ENCODE measurements around the gene ZNF609. TPM values are rescaled to one million over a fixed set of nuclear protein-coding genes. Genes with fewer than 3 reads are reported as not detected.

Gene ZNF609
- total RNA-seq, 2 experiments from 2014 or later: 34.1 TPM

DNA sequence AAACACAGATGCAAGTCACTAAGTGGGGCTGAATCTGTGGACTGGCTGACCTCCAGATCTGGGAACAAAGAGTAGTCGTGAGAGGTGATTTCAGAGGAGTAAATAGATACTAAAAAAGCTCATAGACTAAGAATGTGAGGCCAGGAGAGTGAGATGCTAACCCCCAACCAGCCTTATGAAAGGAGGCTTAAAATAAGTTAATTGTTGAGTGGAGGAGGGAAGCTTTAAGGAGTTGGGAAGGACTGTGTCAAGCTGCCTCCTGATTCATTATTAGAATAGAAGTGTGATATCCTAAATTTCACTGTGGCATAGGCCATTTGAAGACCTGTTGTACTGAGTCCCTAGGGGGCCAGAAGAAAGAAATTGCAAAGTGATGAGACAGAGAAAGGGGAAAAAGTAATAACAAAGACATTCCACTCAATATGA is 207.4 kb downstream of the ZNF609 start:
- CTCF ChIA-PET: interaction anchor here (0.6 kb wide), 1 partner anchor 29 kb away, joined by 3 read pairs; no protein-coding TSS in a partner anchor
- POLR2A ChIA-PET: no interaction called here

DNA sequence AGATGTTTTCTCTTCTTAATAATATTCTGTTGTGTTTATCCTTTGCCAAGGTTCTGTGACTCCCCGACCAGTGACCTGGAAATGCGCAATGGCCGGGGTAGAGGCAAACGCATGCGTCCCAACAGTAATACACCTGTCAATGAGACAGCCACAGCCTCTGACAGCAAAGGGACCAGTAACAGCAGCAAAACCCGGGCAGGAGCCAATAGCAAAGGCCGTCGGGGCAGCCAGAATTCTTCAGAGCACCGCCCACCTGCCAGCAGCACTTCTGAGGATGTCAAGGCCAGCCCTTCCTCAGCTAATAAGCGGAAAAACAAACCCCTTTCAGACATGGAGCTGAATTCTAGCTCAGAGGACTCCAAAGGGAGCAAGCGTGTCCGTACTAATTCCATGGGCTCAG is 213.5 kb downstream of the ZNF609 start:
- POLR2A ChIA-PET: no interaction called here
- CTCF ChIA-PET: interaction anchor here (2.0 kb wide), 1 partner anchor 13 kb away, joined by 6 read pairs; no protein-coding TSS in a partner anchor

DNA sequence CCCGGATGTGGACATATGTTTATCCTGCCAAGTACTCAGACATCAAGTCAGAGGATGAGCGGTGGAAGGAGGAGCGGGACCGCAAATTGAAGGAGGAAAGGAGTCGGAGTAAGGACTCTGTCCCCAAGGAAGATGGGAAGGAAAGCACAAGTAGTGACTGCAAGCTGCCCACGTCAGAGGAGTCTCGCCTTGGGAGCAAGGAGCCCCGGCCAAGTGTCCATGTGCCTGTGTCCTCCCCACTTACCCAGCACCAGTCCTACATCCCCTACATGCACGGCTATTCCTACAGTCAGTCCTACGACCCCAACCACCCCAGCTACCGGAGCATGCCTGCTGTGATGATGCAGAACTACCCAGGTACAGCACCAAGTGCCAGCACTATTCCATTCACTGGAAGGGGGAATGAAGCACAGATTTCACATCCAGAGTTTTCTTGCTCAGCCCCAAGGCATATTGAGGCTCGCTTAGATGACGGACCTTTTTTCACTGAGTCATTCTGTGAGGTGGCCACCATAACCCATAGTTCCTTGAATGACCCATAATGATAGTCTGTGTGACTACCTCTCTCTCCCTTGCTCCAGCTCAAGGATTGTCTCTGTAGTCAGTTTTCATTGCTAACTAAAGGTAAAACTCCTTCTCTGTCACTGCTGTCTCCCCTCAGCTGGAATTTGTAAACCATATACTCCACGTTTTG is 217.9 kb downstream of the ZNF609 start:
- CTCF ChIA-PET: interaction anchor here (0.5 to 0.9 kb wide), 3 partner anchors 37 to 452 kb away, joined by 3 to 4 read pairs (median 3); no protein-coding TSS in a partner anchor
- POLR2A ChIA-PET: interaction anchor here (0.6 kb wide), 1 partner anchor 142 kb away, joined by 3 read pairs; no protein-coding TSS in a partner anchor

DNA sequence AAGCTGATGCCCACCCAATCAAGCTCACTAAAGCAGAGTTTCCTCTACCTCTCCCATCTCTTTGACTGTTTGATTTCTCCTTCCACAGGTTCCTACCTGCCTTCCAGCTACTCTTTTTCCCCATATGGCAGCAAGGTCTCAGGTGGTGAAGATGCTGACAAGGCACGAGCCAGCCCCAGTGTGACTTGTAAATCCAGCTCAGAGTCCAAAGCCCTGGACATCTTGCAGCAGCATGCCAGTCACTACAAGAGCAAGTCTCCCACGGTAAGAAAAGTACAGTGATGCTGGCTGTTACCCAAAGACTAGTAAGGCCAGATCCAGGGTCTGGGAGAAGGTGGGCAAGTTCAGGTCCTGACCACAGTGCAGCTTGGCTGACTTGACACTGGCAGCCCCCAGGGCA is 219.7 kb downstream of the ZNF609 start:
- ChIA-PET POLR2A (no interaction called here), CTCF (interaction anchor here (1.3 kb wide), 1 partner anchor 14 kb away, joined by 3 read pairs; no protein-coding TSS in a partner anchor)

DNA sequence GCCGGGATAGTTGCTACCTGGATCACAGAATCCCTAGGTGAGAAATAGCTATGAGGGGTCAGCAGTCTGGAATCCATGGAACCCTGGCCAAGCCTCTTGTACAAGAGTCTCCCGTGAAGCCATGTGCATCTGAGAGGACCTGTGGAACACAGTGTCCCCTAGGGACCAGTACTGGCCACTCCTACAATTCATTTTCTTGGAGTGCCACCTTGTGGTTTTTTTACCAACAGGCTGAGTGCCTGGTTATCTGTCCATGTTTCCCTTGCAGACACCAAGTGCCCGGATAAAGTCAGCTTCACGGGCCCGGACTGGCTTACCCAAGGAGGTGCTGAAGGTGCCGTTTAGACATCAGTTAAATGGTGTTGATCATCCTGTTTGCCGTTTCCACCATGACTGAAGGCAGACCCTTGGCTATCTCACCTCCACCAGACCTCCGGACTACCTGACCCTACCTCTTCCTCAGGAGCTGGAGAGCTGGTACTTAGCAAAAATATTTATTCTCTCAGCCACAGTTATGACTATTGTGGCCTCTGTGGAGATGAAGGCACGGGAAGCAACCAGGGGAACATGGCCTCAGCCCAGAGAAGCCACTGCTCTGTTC is 221.1 kb downstream of the ZNF609 start:
- POLR2A ChIA-PET: no interaction called here
- CTCF ChIA-PET: interaction anchor here (1.0 to 1.5 kb wide), 3 partner anchors 9 to 255 kb away, joined by 3 to 6 read pairs (median 5); no protein-coding TSS in a partner anchor

DNA sequence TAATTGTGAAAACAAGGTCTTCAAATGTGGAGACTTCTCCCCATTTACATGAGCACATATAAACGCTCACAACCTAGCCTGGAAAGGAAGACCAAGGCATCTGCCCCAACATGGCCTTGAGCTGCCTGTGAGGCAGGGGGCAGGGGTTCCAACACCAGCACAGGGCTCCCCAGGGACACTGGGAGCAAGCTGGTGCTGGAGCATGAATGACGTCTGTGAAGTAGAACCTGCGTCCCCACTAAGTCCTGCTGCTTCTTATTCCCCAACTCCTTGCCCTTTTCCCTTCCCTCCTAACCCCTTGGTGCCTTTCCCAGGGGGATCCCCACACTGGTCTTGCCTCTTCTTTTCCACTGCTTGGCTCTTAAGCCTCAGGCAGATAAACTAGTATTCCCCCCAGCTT is 221.9 kb downstream of the ZNF609 start:
- ChIA-PET POLR2A (interaction anchor here (0.6 kb wide), 1 partner anchor 10 kb away, joined by 5 read pairs; no protein-coding TSS in a partner anchor), CTCF (interaction anchor here (1.1 kb wide), 1 partner anchor 46 kb away, joined by 4 read pairs; no protein-coding TSS in a partner anchor)

- ChIA-PET CTCF (interaction anchor here (0.7 to 1.1 kb wide), 2 partner anchors 45 kb away, joined by 4 to 6 read pairs; no protein-coding TSS in a partner anchor), POLR2A (no interaction called here)
These were observed 223.0 kb downstream of the ZNF609 start for GRCh38 chr15:64683378-64683777.

DNA sequence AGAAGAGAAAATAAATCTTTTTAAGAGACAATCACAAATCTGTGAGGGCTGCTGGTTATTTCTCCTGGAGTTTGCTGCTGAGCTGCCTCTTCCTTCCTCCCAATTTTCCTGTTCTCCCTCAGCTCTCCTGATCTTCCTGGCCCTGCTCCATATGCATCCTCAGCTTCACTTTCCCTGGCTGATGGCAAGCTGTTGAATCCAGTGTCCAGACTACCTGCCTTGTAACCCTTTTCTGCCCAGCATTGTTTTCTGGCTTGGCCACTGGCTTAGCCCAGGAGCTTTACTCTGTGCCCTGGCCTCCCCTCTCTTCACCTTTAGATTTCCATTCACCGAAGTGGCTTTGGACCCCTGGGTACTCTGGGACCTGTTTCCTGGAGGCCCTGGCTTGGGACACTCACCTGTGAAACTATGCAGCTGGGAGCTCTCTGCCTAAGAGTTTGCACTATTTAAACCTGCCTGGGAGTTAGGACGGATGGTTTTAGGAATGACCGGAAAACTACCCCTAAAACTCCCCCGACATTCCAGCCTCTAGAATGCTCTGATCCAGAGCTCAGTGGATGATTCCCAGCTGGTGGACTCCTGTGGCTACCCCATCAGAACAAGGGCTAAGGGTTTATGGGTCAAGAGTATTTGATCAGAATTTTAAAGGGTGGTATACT is 225.0 kb downstream of the ZNF609 start:
- POLR2A ChIA-PET: no interaction called here
- CTCF ChIA-PET: interaction anchor here (0.5 to 3.7 kb wide), 3 partner anchors 35 to 46 kb away, joined by 3 to 53 read pairs (median 16); no protein-coding TSS in a partner anchor

GRCh38 chr15:64686130-64686735 is 225.9 kb downstream of the ZNF609 start:
- ChIA-PET CTCF (interaction anchor here (0.7 to 3.7 kb wide), 8 partner anchors 9 to 219 kb away, joined by 3 to 53 read pairs (median 6); no protein-coding TSS in a partner anchor), POLR2A (interaction anchor here (0.9 kb wide), 1 partner anchor 226 kb away, joined by 7 read pairs; the partner anchor contains the start of gene ANKDD1A)

GRCh38 chr15:64687172-64687571 is 226.8 kb downstream of the ZNF609 start:
- ChIA-PET POLR2A (interaction anchor here (0.9 kb wide), 1 partner anchor 225 kb away, joined by 7 read pairs; the partner anchor contains the start of gene ANKDD1A), CTCF (interaction anchor here (0.6 to 3.7 kb wide), 11 partner anchors 8 to 537 kb away, joined by 3 to 53 read pairs (median 5); no protein-coding TSS in a partner anchor)

GRCh38 chr15:64687688-64688087 is 227.3 kb downstream of the ZNF609 start:
- ChIA-PET CTCF (interaction anchor here (0.6 to 3.9 kb wide), 7 partner anchors 10 to 48 kb away, joined by 3 to 53 read pairs (median 8); no protein-coding TSS in a partner anchor), POLR2A (no interaction called here)

DNA sequence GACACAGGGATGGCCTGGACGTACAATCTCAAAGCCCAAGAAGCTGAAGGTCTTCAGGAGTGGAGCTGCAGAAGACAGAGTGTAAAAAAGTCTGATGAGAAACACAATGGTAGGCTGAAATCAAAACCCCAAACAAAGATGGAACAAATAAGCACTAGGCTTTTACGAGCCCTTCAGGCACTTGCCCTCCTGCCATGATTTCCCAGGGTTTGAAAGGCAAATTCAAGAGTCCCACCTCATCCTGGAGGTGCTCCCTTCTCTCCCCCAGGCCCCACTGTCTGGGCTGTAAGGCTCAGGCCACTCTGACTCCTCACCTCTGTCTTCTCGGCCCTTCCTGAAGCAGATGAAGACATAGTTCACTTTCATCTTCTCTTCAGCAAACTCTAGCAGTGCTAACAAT is 228.4 kb downstream of the ZNF609 start:
- CTCF ChIA-PET: interaction anchor here (0.7 to 3.9 kb wide), 3 partner anchors 33 to 212 kb away, joined by 3 to 26 read pairs (median 5); no protein-coding TSS in a partner anchor
- POLR2A ChIA-PET: no interaction called here

GRCh38 chr15:64690008-64690407 is 229.6 kb downstream of the ZNF609 start:
- ChIA-PET CTCF (interaction anchor here (0.6 to 3.9 kb wide), 4 partner anchors 19 to 256 kb away, joined by 3 to 26 read pairs (median 3); no protein-coding TSS in a partner anchor), POLR2A (no interaction called here)

DNA sequence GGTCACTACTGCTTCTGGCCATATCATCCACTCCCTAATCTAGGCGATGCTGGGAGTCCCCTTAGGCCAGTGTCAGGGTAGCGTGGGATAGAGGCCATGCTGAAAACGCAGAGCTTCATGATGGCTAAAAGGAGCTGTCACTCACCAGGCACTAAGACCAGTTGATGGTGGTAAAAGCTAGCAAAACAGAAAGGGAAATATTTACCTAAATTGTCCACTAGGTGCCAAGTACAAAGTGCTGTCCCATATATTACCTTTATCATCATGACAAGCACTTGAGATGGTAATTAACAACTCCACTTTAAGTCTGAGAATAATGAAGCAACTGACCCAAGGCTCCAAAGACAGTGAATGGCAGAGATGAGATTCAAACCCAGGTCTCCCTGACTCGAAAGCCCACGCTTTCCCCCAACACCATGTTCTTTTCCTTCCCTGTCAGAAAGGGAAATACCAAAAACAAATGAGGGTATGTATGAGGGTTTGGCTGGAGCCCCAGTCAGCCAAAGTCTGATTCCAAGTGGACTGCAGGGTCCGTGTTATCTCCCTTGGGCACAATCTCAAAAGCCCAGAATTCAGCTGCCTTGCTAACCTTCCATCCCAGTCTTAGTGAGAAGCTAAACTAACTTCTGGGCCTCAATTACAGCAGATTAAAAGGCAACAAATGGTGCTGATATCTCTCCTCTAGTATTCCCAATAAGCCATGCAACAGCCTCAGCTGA is 230.4 kb downstream of the ZNF609 start:
- POLR2A ChIA-PET: interaction anchor here (0.5 kb wide), 1 partner anchor 85 kb away, joined by 3 read pairs; no protein-coding TSS in a partner anchor
- CTCF ChIA-PET: interaction anchor here (0.9 to 3.9 kb wide), 4 partner anchors 19 to 42 kb away, joined by 3 to 26 read pairs (median 3); no protein-coding TSS in a partner anchor

DNA sequence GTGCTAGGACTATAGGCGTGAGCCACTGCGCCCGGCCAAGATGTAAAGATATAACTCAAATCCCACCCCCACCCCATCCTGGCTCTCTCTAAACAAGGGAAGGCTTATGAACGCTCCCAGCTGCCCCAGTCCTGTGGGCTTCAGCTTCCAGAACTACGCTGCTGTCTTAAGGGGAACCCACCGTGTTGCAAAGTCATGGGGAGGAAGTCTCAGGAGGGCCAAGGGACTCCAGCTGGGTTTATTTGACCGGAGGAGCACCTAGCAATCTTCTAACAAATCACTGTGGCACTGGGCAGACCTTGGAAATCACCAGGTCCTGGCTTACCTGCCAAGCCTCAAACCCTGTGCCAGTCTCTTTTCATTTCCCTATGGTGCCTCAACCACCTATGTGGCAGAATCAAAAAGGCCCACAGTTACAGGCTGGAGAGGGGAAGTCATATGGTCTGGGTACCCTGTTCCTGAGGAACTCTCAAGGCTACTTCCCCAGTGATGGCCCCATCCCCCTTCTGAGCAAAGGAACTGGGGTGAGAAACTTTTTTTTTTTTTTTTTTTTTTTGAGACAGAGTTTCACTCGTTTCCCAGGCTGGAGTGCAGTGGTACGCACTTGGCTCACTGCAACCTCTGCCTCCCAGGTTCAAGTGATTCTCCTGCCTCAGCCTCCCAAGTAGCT is 231.7 kb downstream of the ZNF609 start:
- CTCF ChIA-PET: interaction anchor here (1.2 to 3.9 kb wide), 3 partner anchors 29 to 41 kb away, joined by 3 to 26 read pairs (median 3); no protein-coding TSS in a partner anchor
- POLR2A ChIA-PET: interaction anchor here (0.7 kb wide), 2 partner anchors 10 to 304 kb away, joined by 4 to 5 read pairs; partner anchors contain the start of gene TRIP4

DNA sequence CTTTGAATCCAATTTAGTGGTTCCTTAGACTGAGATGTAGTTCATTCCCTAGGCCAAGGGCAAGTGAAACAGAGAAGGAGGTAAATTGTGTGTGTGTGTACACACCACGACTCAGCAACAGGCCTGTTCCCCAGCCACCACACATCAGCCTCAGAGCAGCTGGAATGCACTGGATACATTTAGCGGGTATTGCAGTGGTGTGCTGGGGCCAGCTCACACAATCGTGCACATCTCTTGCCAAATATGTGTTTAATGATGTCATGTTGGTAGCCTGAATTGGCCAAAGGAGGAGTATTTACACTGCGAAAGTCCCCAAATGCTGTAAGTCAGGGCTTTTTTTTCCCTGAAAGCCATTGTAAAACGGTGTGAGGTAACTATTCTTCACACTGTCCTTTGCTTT is 232.8 kb downstream of the ZNF609 start:
- CTCF ChIA-PET: no interaction called here
- POLR2A ChIA-PET: no interaction called here

DNA sequence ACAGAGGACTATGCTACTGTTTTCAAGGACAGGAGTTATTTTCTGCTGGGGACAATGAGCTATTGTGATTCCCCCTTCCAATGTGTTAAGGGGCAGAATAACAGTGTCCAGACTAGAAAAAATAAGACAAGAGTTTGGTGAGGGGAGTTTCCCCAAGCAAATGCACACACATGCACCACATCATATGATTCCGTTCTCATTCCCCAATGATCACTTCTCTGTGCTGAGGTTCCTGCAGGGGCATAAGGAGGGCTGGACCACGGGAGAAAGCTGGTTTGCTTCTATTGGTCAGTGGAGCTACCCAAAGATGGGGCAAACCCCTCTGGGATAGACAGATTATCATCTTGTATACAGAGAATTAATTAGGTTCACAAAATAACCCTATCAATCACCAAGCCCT is 234.4 kb downstream of the ZNF609 start:
- CTCF ChIA-PET: interaction anchor here (1.0 to 2.9 kb wide), 5 partner anchors 8 to 115 kb away, joined by 3 to 10 read pairs (median 5); no protein-coding TSS in a partner anchor
- POLR2A ChIA-PET: no interaction called here
